Urinary bladder (tissue), 4 donors: Measurements from ENCODE around the gene LSS. TPM values are rescaled to one million over a fixed set of nuclear protein-coding genes. Genes with fewer than 3 reads are reported as not detected.
"Not testable (repeated sequence)": the region's sequence is repeated elsewhere in the genome, so short reads cannot be mapped to it uniquely, and the experiment has no call there.

Source experiments
- DNase-seq: peaks from one replicate; pipeline ENCODE4 v3.0.0-alpha.2; 2015; ENCODE audit errors: extremely low spot score
- H3K27ac ChIP-seq: one replicate; pipeline ENCODE4 v1.5.1; 2013; ENCODE audit warnings: low read depth, mild to moderate bottlenecking, moderate library complexity
- H3K36me3 ChIP-seq: one replicate; pipeline ENCODE4 v1.6.1; 2013; ENCODE audit warnings: mild to moderate bottlenecking, moderate library complexity; ENCODE audit not compliant: insufficient read depth
- H3K4me1 ChIP-seq: one replicate; pipeline ENCODE4 v1.6.1; 2013; ENCODE audit warnings: mild to moderate bottlenecking, moderate library complexity; ENCODE audit not compliant: insufficient read depth
- H3K4me3 ChIP-seq: one replicate; pipeline ENCODE4 v1.5.1; 2013; ENCODE audit warnings: low read depth, low read length
- WGBS: extraction: QIAGEN DNeasy Blood & Tissue Kit; methylation state at CpG from one replicate; pipeline ENCODE4 v1.1.7; 2013; 5-methylcytosine and 5-hydroxymethylcytosine counted together
- polyA plus RNA-seq: library from polyadenylated mRNA; stranded (reverse); fragments of 200-250 nt; gene quantifications from one replicate; pipeline ENCODE4 v1.2.3, GENCODE V29; 2013
- total RNA-seq: library from RNA; depleted of rRNA; stranded (reverse); fragments of >200 nt; gene quantifications from one replicate; pipeline ENCODE4 v1.2.3, GENCODE V29; 2014
- donor health status: healthy with polysubstance abuse.
- donor health status: healthy.

The LSS gene
- total and polyA plus RNA-seq, 2 donors = 19.3 to 36.5 TPM

GRCh38 chr21:46210378-46211136 is 18.0 kb downstream of the LSS start:
- DNase-seq = no peak
- Histone ChIP-seq H3K36me3 (peaks cover 2% of the 10 kb centered on the region), H3K27ac (no peak overlapping the region), H3K4me1 (no peaks in the 10 kb centered on the region), H3K4me3 (no peak overlapping the region)
- 86% methylated on average over 16 of the region's 16 CpGs for WGBS

- no peaks in the 10 kb centered on the region for H3K4me1 ChIP-seq
- peaks cover 2% of the 10 kb centered on the region for H3K36me3 ChIP-seq
- DNase-seq = no peak
- H3K27ac ChIP-seq = no peak overlapping the region
- 92% methylated on average over 23 of the region's 23 CpGs for WGBS
- no peak overlapping the region for H3K4me3 ChIP-seq
These were observed 19.5 kb downstream of the LSS start for GRCh38 chr21:46208761-46209721.

GRCh38 chr21:46207920-46208591 is 20.5 kb downstream of the LSS start:
- Histone ChIP-seq H3K4me3 (no peak overlapping the region), H3K27ac (no peak overlapping the region), H3K4me1 (no peaks in the 10 kb centered on the region), H3K36me3 (peaks cover 2% of the 10 kb centered on the region)
- 91% methylated on average over 27 of the region's 27 CpGs for whole genome bisulfite sequencing
- DNase-seq = no peak

GRCh38 chr21:46207006-46207919 is 21.3 kb downstream of the LSS start:
- no peak for DNase-seq
- WGBS = 94% methylated on average over 21 of the region's 21 CpGs

GRCh38 chr21:46206163-46207005 is 22.2 kb downstream of the LSS start:
- 93% methylated on average over 24 of the region's 24 CpGs for WGBS
- Histone ChIP-seq H3K4me1 (no peaks in the 10 kb centered on the region), H3K27ac (no peak overlapping the region), H3K4me3 (no peak overlapping the region), H3K36me3 (peaks cover 2% of the 10 kb centered on the region)
- no peak for DNase-seq

More at GRCh38 chr21:46207006-46207919, 21.3 kb downstream of the LSS start:
- Histone ChIP-seq H3K27ac (no peak overlapping the region), H3K4me3 (no peak overlapping the region), H3K36me3 (peaks cover 2% of the 10 kb centered on the region), H3K4me1 (no peaks in the 10 kb centered on the region)

- no peak for DNase-seq
- WGBS = 96% methylated on average over 16 of the region's 16 CpGs
- Histone ChIP-seq H3K27ac (no peak overlapping the region), H3K4me1 (no peaks in the 10 kb centered on the region), H3K4me3 (no peak overlapping the region), H3K36me3 (peaks cover 2% of the 10 kb centered on the region)
These were observed 22.8 kb downstream of the LSS start for GRCh38 chr21:46205766-46206162.

- 91% methylated on average over 18 of the region's 18 CpGs for WGBS
- Histone ChIP-seq H3K4me1 (no peaks in the 10 kb centered on the region), H3K27ac (no peak overlapping the region), H3K4me3 (no peak overlapping the region), H3K36me3 (peaks cover 2% of the 10 kb centered on the region)
- no peak for DNase-seq
These were observed 23.4 kb downstream of the LSS start for GRCh38 chr21:46205166-46205565.

- Histone ChIP-seq H3K4me1 (no peaks in the 10 kb centered on the region), H3K4me3 (no peak overlapping the region), H3K36me3 (peaks cover 2% of the 10 kb centered on the region), H3K27ac (no peak overlapping the region)
- WGBS = 97% methylated on average over 8 of the region's 8 CpGs
- DNase-seq = no peak
These were observed 25.4 kb downstream of the LSS start for GRCh38 chr21:46203203-46203600.

GRCh38 chr21:46202592-46203202 is 25.9 kb downstream of the LSS start:
- WGBS = 91% methylated on average over 6 of the region's 6 CpGs
- H3K4me1 ChIP-seq = no peaks in the 10 kb centered on the region
- H3K27ac ChIP-seq = no peak overlapping the region
- no peak overlapping the region for H3K4me3 ChIP-seq
- no peak for DNase-seq
- H3K36me3 ChIP-seq = peaks cover 2% of the 10 kb centered on the region

- H3K4me1 ChIP-seq, DNase-seq, H3K4me3 ChIP-seq, H3K36me3 ChIP-seq, H3K27ac ChIP-seq: not testable (repeated sequence)
- 98% methylated on average over 4 of the region's 8 CpGs for WGBS
These were observed 27.4 kb downstream of the LSS start for GRCh38 chr21:46200877-46201803.
